ENCODE data around the gene SLC13A4. TPM values are rescaled to one million over a fixed set of nuclear protein-coding genes. Genes with fewer than 3 reads are reported as not detected.
A peak's percentile ranks its signal among the peaks of the same experiment; 100 is the strongest.
"Not testable (repeated sequence)": the region's sequence is repeated elsewhere in the genome, so short reads cannot be mapped to it uniquely, and the experiment has no call there.

SLC13A4 gene
- 0.35 TPM for total RNA-seq

GRCh38 chr7:135728136-135728669 lies at the start of gene SLC13A4:
SLC13A4 (minus strand) TSS chr7:135728186; CDS start chr7:135727496, 690 bp downstream.
- ATAC-seq (no peak), DNase-seq (ENCODE audit: low spot score) (no peak)

GRCh38 chr7:135775915-135776314 lies 47.9 kb upstream of the SLC13A4 start:
- not testable (repeated sequence) for DNase-seq (ENCODE audit: low spot score); ATAC-seq

DNA sequence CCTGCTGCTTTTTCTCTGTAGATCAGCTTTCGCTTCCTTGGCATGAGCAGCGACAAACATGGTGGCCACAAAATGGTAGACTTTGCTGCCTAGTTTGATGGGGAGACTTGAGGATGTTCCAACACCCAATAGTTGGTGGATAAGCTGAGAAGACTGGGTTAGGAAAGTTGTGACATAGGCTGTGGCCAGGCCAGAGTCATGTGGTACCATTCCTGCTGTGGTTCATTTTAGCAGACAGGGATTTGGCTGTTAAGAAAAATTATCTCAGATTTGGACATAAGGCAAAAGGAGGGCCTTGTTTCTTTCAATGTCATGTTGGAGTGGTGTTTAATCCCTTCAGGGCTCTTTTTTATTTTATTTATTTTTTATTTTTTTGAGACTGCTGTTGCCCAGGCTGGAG lies 47.2 kb upstream of the SLC13A4 start:
- ATAC-seq, result no peak
- no peak for DNase-seq (ENCODE audit: low spot score)

DNA sequence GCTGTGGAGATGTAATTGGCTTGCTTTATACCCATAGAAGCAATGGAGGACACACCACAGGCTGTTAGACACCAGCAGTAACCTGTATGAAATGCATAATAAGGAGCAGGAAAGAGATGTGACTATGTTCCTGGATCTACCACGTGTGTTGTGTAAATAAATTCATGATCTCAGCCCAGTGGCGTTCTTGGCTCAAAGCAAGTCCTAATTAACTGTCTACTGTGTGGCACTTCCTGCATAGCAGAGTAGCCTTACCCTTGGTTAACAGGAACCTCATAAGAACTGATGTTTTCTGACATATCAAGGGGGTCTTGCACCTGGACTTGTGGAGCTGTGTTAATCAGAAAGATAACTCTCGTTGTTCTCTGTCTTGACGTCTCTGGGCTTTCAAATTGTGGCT lies 46.3 kb upstream of the SLC13A4 start:
- no peak for DNase-seq (ENCODE audit: low spot score)
- ATAC-seq, result peak; percentile 21

GRCh38 chr7:135773464-135773863 lies 45.5 kb upstream of the SLC13A4 start:
- DNase-seq (ENCODE audit: low spot score) (no peak), ATAC-seq (no peak)

GRCh38 chr7:135772639-135773222 lies 44.7 kb upstream of the SLC13A4 start:
- DNase-seq (ENCODE audit: low spot score) (no peak), ATAC-seq (peak; percentile 46)

DNA sequence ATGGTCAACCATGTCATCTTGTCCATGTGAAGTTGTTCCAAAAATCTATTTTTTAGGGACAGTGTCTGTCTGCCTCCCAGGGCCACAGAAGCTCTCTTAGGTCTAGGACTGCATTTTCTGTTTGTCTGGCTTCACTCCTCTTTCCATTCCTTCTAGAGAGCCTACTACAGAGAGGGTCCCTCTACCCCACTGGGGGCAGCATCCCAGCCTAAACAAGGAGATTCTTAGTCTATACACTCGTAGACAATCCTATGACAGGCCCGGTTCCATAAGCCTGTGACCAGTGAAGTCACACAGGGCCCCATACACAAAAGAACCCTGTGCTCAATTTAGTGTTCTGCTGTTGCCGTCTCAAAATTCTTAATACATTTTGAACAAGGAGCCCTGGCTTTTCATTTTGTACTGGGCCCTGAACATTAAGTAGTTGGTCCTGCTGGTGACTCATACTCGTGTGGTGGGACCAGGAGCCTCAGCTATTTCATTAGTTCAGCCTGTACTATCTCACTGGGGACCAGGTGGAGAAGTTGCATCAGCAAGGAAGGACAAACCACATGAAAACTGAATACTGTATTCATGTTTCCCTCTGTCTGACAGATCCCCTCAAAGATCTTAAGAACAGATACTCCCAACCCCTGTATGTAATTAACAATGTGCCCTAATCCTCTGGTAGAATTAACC lies 44.1 kb upstream of the SLC13A4 start:
- DNase-seq (ENCODE audit: low spot score) (no peak), ATAC-seq (no peak)

DNA sequence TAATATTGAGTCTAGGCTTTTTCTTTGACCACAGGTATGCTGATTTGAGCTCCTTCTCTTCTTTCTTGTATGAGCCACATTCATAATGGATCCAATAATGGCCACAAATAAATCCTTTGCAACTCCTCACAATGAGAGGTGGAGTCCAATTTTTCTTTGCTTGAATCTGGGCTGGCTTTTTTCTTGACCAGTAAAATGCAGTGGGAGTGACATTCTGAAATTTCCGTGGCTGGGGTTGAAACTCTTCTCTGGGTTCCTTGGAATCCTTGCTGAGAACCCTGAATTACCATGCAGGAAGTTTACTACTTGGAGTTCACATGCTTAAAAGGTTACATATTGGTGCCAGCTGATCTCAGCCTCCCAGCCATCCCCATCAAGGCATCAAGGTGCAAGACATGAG lies 43.1 kb upstream of the SLC13A4 start:
- DNase-seq (ENCODE audit: low spot score) (no peak), ATAC-seq (no peak)

- DNase-seq (ENCODE audit: low spot score), result no peak
- ATAC-seq, result no peak
Observed at GRCh38 chr7:135770139-135770710, 42.2 kb upstream of the SLC13A4 start.

- no peak for DNase-seq (ENCODE audit: low spot score)
- peak; percentile 38 for ATAC-seq
Observed at GRCh38 chr7:135769005-135769802, 41.2 kb upstream of the SLC13A4 start.

DNA sequence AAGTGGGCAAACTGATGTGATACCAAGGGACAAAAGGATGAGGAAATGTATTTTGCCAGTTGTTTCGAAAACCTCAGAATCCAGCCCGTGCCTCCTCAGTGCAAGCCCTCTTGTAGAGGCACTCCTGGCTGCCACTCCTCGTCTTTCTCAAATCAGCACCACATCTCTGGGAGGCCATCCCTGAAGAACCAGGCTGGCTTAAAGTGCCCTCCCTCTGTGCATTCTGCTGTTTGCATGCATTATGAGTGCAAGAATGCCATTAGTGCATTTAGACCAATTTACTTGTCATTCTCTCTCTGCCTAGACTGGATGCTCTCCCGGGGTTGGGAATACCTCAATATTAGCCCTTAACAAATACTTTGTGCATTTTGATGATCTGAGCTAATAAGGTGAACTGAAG lies 40.5 kb upstream of the SLC13A4 start:
- no peak for ATAC-seq
- DNase-seq (ENCODE audit: low spot score), result no peak

DNA sequence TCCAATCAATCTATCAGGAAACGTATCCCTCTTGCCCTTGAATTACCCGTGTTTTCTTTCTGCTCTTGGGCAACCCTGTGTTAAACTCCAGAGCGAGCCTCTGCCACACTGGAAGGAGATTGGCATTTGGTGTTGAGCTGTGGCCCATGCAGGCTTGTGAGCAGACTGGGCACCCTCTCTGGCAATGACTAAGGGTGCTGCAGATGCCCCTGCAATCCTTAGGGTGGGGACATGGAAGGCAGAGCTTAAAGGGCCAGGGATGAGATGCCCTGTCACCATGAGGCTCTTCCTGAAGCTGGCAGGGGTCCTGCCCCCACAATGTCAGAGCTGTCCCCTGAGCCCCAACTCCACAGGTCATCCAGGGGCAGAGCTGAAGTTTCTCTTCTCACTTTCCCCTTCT lies 40.1 kb upstream of the SLC13A4 start:
- DNase-seq (ENCODE audit: low spot score), result no peak
- ATAC-seq, result no peak

GRCh38 chr7:135763261-135763660 lies 35.3 kb upstream of the SLC13A4 start:
- ATAC-seq (no peak), DNase-seq (ENCODE audit: low spot score) (no peak)

DNA sequence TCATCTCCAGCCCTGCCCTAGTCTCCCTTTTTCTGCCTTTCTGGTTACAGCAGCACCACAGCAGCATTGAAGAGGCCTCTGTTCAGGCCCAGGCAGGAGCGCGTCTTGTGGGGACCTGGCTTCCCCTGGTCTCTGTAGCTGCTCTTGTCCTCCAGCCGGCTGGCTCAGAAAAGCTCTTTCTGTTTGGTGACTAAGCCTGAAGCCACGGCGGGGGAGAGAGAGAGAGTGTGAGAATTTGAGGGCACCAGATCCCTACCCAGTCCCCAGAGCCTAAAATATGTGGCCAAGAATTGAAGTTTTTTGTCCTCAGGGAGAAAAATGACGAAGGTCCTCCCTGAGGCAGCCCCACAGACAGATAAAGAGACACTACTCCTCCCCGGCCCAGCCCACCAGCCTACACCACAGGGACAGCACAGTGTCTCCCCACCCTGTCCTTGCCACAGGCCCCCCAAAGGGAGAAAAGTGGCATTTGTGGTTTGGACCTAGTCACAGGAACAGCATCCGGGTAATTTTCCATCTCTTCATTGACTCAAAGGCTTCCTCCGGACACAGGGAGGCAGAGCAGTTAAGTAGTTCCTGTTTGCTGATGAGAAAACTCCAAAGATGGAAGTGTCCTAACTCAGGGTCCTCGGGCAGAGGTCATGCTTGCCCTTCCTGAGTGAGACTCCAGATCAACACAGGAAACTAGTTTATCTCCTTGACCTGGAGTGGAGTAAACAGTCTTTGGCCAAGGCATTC lies 33.9 kb upstream of the SLC13A4 start:
- DNase-seq (ENCODE audit: low spot score) (no peak), ATAC-seq (peak; percentile 83)

GRCh38 chr7:135759532-135759931 lies 31.5 kb upstream of the SLC13A4 start:
- no peak for ATAC-seq

GRCh38 chr7:135758531-135758932 lies 30.5 kb upstream of the SLC13A4 start:
- peak; percentile 16 for ATAC-seq

More at GRCh38 chr7:135759532-135759931, 31.5 kb upstream of the SLC13A4 start:
- no peak for DNase-seq (ENCODE audit: low spot score)

GRCh38 chr7:135757719-135758411 lies 29.9 kb upstream of the SLC13A4 start:
- ATAC-seq (peak; percentile 21), DNase-seq (ENCODE audit: low spot score) (peak; percentile 46)

More at GRCh38 chr7:135758531-135758932, 30.5 kb upstream of the SLC13A4 start:
- DNase-seq (ENCODE audit: low spot score), result no peak

DNA sequence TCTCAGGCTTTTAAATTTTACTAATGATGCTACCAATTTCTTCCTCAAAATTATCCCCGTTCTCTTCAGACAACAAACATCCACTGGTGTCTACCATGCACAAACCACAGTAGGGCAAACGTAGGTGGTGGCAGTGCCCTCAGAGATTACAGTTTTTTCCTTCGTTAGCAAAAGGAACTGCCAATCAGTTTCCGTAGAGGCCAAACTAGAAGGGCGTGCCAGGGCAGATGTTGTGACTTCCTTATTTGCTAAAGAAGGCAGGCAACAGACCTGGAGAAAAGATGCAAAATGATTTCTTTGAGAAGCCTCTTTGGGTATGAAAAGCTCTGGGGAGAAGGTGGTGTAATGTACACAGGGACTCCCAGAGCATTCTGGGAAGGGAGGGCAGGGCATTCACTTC lies 28.2 kb upstream of the SLC13A4 start:
- DNase-seq (ENCODE audit: low spot score) (no peak), ATAC-seq (no peak)

DNA sequence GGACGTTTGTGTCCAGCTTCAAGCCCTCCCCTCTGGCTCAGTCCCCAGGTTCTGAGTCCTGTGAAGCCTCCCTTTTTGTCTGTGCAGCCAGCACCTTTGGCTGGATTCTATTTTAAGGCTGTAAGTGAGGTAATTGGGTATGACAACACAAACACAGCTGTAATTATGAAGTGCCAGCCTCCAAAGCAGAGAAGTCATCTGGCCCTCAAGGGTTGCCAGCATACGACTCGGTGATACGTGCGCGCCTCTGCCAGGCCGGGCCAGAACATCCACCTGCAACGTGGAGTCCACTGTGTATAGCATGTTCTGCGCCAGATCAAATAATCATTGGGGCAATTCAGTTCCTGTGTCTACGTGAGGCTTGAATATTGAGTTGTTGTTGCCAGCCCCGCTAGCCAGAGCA lies 27.4 kb upstream of the SLC13A4 start:
- no peak for ATAC-seq
- no peak for DNase-seq (ENCODE audit: low spot score)
